Stimulated activated effector memory CD8-positive, alpha-beta T cell treated with anti-CD3 and anti-CD28 coated beads, Interleukin-12 subunit alpha, Interleukin-12 subunit beta, amount 100 ng/mL, for 72 hours (primary cell): ENCODE data around the gene ZNF776.

ENCODE experiments used
- ATAC-seq: fragments of 150-1000 bp; cut with Tn5 transposase; 2 replicates; pipeline ENCODE4 v1.10.0; 2021
- DNase-seq, 2 donors: peaks; one replicate each; pipeline ENCODE4 v3.0.0; 2021 to 2022; ENCODE audit warnings: low spot score in 2 of 2
- H3K27ac Mint-ChIP-seq: one replicate; pipeline ENCODE4 v1.8.0; 2022; ENCODE audit warnings: mild to moderate bottlenecking, mixed read lengths
- H3K36me3 Mint-ChIP-seq: one replicate; pipeline ENCODE4 v1.8.0; 2022; ENCODE audit warnings: mild to moderate bottlenecking, mixed read lengths
- H3K4me1 Mint-ChIP-seq: one replicate; pipeline ENCODE4 v1.8.0; 2022; ENCODE audit warnings: mixed read lengths
- H3K4me3 Mint-ChIP-seq: one replicate; pipeline ENCODE4 v1.8.0; 2022; ENCODE audit warnings: mild to moderate bottlenecking, mixed read lengths
- H3K9me3 Mint-ChIP-seq: one replicate; pipeline ENCODE4 v1.8.0; 2022; ENCODE audit warnings: mixed read lengths

ZNF776 gene

DNA sequence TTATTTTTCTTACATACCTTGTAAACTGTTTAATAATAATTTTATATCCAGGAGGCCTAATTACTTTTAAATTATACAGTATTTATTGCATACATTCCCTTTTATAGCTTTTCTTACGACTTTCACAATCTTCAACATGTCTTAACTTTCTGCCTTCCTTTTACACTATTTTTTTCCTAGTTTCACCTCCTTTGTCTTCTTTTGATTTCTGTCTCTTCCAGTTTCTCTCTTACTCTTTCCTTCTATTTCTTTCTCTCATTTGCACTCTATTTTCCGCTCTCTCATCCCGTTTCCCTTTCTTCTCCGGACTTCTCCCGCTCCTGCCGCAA lies 56.6 kb downstream of the ZNF776 start:
- no peaks in the 10 kb centered on the region for H3K9me3 Mint-ChIP-seq
- H3K4me1 Mint-ChIP-seq = peaks cover 12% of the 10 kb centered on the region
- peak overlapping the region; percentile 43 for H3K4me3 Mint-ChIP-seq
- H3K36me3 Mint-ChIP-seq = peaks cover 27% of the 10 kb centered on the region
- DNase-seq (no peak), ATAC-seq (no peak)
- no peak overlapping the region for H3K27ac Mint-ChIP-seq

DNA sequence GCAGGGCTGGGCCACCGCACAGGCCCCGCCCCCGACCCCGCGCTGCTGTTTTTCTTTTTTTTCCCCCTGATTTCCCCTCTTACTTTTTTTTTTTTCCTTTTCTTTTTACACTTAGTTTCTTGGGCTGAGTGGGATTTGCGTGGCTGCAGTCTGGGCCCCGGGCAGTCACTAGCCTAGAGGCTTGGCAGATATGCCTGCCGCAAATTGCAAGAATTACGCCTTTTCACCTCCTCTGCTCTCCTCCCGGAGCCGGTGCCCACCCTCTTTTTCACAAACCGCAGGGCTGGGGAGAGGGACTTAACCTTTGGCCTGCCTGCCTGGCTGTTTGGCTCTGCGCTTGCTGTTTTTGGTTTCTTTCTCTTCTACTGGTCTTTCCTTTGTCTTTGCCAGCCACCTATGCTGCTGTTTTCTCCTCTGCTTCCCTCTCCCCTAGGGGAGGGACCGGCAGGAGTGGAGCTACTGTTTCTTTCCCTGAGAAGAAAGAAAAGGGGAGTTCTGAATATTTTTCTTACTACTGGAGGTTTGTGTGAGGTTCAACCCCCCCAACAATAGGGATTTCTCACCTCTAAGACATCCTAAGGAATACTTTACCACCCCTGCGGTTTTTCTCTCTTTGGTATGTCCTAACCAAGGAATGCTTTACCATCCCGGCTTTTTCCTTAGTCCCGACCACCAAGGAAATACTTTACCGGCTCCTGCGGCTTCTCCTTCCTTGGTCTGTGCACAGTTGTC lies 57.1 kb downstream of the ZNF776 start:
- Mint-ChIP-seq H3K27ac (no peak overlapping the region), H3K9me3 (no peaks in the 10 kb centered on the region), H3K4me1 (peaks cover 12% of the 10 kb centered on the region), H3K4me3 (peak overlapping the region; percentile 43), H3K36me3 (peaks cover 32% of the 10 kb centered on the region)
- ATAC-seq (no peak), DNase-seq (no peak)

DNA sequence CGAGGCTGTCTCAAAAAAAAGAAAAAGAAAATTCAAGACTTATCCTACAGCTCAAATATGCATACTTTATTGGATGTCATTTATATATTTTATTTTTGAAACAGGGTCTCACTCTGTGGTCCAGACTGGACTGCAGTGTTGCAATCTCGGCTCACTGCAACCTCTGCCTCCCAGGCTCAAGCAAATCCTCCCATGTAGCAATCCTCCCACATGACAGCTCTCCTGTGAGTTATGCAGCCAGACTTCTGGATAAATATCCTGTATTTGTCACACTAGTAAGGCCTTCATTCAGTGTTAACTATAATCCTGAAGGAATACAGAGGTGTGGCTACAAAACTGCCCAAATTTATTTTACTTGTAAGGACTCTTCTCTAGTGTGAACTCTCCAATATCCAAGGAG lies 60.9 kb downstream of the ZNF776 start:
- Mint-ChIP-seq H3K4me3 (no peak overlapping the region), H3K27ac (no peak overlapping the region), H3K4me1 (peaks cover 20% of the 10 kb centered on the region), H3K36me3 (peaks cover 68% of the 10 kb centered on the region), H3K9me3 (no peaks in the 10 kb centered on the region)
- ATAC-seq (no peak), DNase-seq (no peak)
